Activated T-cell treated with anti-CD3 and anti-CD28 coated beads, Interleukin-2, amount 50 U/mL, for 1 hour (primary cell): ENCODE results near the gene AFF3.
"Not testable (repeated sequence)": the region's sequence is repeated elsewhere in the genome, so short reads cannot be mapped to it uniquely, and the experiment has no call there.

Experiments used
- DNase-seq: peaks from one replicate; pipeline ENCODE4 v3.0.0-alpha.2; 2020

The AFF3 gene

DNA sequence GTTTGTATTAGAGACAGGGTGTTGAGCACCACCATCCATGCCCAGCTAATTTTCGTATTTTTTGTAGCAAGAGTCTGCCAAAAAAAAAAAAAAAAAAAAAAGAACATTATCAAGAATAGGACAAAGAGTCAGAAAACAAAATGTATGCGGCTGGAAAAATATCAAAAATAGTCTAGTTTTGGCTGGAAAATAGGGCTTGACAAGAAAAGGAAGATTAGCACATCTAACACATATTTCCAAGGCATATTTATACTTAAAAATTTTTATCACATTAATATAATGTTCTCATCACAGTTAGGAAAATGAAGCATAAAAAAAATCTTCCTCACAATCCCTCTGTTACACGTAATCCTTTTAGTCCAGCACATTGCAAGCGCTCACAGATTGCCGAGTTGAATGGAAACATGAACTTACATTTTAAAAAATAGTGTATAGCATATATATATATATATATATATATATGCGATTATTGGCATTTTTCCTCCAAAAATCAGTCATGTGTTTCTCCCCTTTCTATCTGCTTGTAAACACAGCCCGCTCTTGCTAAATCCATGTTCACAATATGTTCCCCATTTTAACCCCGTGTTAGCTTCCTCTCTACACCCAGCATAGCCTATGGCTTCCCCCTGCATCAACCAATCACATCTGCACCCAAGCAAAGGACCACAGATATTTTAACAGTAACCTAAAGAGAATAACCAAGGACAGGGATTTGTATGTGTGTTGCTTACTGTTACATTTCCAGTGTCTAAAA, 183.0 kb downstream of the AFF3 start:
- no peak for DNase-seq

DNA sequence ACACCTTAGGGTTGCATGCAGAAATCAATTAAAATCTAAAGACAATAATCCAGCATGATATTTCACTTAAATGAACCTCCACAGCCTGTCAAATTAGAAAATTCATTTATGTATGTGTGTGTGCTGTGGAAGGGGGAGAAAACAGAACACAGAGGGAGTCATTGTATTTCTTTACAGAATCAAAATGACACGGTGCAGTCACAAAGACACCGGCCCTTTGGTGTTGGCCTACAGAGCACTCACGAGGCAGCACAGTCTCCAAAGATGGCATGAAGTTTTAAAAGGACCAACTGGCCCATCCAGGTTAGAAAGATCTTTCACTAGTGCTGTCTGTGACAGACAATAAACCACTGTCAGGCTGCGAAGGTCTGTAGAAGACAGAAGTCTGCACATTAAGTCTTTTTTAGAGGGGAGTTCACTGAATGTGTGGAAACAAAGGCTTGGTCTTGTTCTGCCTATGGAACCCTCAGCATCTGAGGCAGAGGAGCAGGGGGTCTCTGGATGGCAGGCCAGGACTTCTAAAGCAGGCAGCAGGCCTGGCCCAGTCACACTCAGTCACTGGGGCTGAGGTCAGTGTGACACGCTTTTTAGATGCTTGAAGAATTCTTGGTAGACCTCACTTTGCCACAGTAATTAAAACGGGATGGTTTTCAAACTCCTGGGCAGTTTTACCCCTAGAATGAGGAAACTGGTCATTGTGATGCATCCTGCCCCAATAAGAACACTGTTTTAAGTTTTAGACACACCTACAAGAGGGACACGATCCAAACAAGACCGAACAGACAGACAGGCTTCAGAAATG, 184.9 kb downstream of the AFF3 start:
- DNase-seq: no peak

DNA sequence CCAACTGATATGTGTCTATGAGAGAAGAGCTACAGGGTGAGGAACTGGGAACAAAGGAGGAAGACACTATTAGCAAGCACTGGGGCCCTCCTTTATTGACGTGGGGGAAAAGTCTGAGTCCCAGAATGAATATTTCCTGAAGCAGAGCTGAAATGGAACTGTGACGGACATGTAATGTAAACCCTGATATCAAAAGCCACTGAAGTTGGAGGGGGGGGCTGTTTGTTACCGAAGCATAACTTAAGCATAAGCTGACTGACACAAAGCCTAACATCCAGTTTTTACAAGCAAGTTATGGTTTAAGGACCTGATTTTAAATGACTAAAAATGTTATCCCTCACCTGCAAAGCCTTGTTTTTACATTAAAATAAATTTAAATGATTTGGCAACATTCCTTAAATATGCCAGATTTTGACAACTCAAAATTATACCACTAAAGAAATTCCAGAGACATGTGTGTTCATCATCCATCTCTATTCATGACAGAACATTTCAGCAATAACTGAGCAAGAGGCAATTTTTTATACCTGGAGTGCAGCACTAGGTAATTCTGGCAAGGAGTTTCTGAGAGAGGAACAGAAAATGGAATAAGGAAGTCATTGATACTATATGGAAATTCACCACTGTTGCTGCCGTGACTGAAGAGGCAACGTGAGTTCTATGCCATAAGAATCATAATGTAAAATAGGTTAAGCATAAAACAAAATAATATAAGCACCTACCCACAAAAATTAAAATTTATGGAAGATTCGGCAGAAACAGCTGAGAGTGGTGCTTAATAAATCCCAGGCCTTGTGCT, 186.0 kb downstream of the AFF3 start:
- DNase-seq: no peak

DNA sequence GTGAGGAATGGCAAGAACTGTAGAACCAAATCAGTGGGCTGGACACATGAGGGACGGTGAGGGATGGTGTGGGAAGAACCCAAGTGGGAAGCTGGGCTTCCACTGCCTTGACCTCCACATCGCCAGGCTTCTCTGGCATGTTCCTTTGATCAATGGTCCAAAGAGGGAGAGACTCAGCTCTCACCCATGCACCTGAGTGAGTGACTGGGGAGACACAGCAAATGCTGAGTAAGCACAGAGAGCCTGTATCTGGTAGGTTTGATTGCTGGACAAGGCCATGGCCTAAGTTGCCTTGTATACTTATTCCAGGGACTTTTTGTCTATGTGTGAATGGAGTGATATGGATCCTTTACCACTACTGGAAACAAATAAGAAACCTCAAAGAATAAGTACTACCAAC, 188.6 kb downstream of the AFF3 start:
- no peak for DNase-seq

DNA sequence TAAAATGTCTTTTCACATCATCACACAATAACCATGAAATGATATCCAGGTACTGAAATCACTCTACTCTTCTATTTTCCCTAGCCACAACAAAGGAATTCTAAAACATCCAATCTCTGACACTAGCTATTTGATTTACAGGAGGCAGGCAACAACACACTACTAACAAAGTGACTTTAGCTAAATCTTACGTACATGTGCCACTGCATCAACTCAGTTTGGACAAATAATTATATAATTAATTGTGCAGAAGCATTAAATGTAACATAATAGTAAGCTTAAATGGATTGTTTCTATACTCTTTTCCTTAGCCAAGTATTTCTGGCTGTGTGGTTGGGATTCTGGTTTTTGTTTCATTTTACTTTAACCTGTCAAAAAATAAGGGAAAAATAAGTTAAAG, 192.4 kb downstream of the AFF3 start:
- DNase-seq: no peak

DNA sequence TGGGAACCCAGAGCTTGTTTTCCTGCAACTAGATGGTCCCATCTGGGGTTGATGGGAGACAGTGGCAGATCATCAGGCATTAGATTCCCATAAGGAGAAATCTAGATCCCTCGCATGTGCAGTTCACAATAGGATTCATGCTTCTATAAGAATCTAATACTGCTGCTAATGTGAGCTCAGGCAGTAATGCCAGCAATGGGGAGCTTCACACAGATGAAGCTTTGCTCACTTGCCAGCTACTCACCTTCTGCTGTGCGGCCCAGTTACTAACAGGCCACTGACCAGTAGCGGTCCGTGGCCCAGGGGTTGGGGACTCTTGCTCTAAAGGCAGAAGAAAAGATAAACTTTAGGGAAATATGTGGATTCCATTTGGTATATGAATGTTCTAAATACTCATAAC, 192.9 kb downstream of the AFF3 start:
- DNase-seq: no peak

DNA sequence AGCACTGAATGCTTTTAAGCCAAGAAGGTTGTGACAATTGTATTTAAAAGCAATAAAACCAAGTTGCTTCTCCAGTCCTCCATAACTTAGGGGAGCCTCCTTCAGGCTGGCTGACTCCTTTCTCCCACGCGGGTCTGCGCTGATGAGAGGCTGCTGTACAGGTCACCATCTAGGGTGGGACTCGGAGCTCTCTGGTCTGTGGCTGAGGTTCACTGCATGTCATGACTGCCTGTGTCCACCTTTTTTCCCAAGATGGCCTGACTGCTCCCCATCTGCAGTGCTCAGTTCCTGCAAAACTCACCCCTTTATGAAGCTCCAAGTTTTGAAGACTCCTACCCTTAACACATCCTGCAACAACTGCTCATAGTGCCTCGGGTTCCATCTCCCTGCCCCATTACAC, 194.4 kb downstream of the AFF3 start:
- no peak for DNase-seq

DNA sequence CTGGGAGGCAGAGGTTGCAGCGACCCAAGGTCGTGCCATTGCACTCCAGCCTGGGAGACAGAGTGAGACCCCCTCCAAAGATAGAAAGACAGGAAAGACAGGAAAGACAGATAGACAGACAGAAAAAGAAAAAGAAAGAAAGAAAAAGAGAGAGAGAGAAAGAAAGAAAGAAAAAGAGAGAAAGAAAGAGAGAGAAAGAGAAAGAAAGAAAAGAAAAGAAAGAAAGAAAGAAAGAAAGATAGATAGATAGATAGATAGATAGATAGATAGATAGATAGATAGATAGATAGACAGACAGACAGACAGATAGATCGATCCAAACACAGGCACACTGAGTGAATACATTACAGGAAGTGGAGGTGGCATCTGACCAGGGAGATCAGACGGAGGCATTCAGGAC, 195.0 kb downstream of the AFF3 start:
- DNase-seq: not testable (repeated sequence)

DNA sequence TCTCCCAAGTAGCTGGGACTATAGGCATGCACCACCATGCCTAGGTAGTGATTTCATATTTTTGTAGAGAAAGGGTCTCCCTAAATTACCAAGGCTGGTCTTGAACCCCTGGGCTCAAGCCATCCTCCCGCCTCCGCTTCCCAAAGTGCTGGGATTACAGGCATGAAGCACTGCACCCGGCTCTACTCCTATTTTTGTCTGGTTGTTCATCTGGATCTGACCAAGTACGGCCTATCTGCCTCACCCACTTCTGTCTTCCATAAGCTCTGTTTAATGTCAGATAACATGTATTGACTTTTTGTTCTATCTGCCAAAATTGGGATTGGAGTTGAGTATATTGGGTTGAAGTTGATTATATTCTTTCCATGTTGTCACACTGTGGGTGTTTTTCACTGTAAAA, 198.4 kb downstream of the AFF3 start:
- no peak for DNase-seq

DNA sequence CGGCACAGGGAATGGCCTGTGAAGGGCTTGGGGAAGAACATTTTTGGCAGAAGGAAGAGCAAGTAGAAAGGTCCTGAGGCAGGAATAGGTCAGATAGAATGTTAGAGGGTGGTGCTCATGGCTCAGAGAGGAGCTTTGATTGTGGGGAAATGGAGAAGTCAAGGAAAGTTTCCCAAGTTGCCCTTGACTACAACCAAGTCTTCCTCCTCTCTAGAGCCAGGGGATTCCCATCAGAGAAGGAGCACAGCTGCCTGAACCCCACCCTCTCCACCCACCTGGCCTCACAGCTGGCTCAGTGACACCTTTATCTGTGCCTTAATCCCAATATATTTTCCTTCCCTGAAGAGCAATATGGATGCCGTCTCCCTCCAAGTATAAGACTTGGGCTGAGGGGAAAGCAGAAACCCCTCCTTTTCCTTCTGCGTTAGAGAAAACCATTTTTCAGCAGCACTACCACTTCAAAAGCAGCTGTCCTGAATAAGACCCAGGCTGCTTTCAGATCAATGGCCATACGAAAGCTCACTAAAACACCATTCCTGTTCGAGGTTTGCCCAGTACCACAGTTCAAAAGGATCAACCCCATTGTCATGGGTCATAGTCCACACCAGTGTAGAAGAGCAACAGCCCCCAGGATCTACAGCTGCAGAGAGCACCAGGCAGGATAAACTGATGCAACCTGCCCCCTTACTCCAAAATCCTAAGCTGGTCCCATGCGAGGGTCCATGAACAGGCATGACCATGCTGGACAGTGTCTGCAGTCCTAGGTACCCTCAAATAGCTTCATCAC, 199.6 kb downstream of the AFF3 start:
- no peak for DNase-seq

DNA sequence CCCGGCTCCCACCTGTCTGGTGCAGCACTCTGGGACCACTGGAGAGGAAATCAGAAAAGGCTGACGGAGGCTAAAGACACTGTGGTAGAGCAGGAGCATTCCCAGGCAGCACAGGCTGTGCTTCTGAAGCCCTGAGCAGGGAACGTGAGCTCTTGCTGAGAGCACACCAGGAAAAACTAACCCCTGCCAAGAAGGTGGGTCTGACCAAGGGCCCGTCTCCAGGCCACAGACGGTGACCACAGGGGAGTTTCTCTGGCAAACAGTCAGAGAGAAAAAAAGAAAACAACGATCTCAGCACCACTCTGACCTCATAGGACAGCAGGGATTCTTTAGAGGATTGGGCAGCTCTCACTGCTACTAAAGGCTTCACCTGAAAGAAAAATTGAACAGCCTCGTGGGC, 201.4 kb downstream of the AFF3 start:
- no peak for DNase-seq

DNA sequence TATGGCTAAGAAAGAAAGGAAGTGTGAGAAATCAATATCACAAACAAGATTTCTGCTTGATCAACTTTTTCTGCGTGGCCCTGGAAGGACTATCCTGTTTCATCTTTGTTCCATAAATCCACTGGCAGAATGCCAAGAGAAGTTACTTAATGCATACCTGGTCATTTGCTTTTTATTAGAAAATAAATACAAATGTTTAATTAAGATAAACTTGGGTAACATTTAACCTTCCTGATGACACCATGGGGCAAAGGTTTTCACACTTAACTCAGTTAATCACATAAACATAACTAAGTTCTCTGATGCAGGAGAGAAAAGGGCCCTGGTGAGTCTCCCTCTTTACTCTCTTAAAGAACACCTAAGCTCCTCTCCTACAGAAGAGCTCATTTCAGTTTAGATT, 203.3 kb downstream of the AFF3 start:
- no peak for DNase-seq

DNA sequence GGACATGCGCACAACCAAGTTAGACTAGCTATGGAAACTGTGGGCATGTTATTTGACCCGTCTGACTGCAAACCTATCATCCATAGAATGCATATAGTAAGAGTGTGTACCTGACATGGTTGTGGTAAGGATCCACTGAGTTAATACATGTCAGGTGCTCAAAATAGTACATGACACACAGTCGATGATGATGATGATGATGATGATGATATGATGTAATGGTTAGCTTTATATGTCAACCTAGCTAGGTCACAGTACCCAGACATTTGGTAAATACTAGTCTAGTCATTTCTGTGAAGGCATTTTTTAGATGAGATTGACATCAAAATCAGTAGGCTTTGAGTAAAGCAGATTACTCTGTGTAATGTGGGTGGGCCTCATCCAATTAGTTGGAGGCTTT, 204.1 kb downstream of the AFF3 start:
- no peak for DNase-seq

DNA sequence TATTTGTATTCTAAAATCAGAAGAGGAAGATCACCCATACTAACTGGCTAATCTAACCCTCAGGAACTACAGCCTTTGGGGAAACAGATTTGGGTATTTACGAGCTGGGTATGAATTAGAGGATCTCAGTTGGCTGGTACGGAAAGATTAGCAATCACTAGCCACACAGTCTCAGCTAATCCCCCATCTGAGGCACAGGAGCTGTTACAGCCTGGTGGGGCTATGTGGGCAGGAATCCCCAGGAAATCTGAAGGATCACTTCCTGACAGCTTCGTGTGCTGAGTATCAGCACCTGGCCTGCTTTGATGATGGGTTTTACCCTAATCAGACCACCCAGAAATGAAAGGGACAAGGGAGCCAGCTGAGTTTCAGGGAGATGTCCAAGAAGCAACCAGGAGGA, 206.3 kb downstream of the AFF3 start:
- DNase-seq: no peak

DNA sequence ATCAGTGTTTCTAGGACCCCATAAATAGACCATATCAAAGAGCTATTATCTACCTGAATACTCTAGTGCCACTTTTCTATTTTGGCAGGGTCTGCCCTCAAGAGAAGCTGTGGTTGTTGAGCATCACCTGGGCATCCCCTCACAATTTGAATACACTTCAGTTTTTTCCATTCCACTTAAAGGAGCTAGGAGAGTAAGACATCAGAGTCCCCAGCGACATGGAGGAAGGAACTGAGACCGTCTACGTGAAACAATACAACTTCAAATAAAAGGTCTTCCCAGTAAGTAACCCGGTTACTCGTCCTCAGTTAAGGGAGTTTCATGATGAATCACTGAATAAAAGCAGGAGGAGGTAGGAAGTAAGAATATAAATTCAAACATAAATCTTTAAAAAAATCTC, 206.7 kb downstream of the AFF3 start:
- DNase-seq: no peak

DNA sequence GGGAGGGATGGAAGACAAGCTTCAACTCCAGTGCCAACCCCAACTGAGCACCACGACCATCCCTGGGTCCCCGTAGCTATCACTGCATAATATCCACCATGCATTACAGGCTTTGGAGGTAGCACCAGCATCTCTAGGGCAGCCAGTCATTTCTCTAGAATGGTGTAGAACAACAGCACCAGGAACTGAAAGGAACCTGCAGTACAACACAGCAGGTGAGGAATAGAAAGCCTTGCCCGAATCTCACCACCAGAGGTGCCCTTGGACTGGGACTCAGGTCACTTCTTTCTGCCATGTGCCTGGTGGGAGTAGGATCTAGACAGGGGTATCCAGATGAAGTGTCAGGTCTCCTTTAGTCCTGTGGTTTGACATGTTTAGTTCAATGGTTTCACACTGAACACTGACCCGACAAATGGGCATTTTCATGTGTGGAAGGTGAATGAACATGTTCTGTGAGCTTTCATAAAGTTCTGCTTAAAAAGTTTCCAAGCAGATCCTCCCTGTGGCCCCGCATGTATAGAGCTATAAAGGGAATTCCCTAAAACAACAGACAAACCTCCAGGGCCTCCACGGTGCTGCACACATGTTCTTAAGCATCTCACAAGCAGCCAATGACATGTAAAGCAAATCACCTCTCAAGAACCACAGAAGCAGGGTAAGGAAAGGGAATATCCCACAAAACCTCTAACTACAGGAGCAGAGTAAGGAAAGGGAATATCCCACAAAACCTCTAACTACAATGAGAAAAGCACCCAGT, 208.3 kb downstream of the AFF3 start:
- no peak for DNase-seq

DNA sequence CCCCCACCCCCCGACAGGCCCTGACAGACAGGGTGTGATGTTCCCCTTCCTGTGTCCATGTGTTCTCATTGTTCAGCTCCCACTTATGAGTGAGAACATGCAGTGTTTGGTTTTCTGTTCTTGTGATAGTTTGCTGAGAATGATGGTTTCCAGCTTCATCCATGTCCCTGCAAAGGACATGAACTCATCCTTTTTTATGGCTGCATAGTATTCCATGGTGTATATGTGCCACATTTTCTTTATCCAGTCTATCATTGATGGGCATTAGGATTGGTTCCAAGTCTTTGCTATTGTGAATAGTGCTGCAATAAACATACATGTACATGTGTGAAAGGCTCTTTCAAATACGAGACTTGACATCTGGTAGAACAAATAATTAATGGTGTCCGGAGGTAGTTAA, 208.9 kb downstream of the AFF3 start:
- DNase-seq: not testable (repeated sequence)

DNA sequence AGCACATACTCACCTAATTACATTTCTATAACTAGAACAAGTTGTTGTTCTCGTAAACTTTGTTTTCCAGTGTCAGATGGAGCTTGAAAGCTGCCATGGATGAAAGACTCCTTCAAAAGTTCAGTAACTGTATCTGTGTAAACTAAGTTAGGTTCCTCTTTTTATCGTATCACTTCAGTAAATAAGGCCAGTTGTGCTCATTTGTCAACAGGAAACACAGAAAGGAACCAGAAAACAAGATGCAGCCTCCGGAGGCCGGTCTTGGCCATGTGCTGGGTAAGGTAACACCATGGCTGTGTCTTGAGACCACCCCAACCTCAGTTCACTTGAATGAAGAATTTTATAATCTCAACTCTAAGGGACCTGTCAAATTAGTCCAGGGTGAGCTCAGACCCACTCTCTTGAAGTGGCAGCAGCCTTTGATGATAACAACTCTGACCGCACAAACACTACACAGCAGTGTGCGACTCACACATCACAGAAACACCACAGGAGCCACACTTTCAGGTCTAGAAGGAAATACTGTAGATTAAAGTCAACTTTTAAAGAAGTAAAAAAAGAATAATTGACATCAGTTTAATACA, 213.8 kb downstream of the AFF3 start:
- DNase-seq: no peak

DNA sequence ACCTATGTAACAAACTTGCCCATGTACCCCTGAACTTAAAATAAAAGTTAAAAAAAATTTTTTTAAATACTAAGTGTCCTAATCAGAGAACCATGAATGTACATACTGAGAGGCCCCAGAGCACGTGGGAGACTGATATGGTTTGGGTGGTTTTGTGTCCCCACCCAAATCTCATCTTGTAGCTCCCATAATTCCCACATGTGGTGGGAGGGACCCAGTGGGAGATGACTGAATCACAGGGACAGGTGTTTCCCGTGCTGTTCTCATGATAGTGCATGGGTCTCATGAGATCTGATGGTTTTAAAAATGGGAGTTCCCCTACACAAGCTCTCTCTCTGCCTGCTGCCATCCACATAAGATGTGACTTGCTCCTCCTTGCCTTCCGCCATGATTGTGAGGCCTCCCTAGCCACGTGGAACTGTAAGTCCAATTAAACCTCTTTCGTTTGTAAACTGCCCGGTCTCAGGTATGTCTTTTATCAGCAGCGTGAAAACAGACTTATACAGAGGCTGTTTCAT, 214.6 kb downstream of the AFF3 start:
- not testable (repeated sequence) for DNase-seq

DNA sequence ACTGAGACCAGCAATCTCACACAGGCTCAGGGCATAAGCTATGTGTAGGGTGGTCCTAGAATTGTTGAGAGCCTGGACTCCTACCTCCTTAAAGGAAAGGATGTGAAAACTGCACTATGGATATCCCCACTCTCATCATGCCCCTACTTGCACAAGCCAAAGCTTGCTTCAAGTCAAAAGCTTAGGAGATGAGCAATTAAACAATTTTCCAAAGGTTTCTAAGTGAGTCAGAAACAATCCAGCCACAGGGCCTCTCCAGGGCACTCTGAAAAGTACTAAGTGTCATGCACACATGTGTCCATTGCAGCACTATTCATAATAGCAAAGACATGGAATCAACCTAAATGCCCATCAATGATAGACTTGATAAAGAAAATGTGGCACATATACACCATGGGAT, 215.4 kb downstream of the AFF3 start:
- DNase-seq: no peak

DNA sequence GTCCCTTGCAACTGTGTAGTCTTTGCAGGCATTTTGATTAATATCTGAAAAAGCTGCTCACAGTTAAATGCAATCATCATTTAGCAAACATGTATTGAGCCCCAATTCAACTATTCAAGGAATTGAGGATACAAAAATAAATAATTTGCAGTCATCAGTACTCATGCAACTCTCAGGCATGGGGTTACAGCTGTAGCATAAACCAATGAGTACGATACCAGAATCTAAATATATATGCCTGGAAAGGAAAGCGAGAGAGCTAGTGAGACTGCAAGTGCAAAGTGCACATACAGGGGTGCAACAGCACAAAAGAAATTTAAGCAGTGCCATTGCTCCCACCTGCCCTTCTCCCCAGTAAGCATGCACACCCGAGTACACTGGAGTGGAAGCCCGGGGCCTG, 216.4 kb downstream of the AFF3 start:
- no peak for DNase-seq

DNA sequence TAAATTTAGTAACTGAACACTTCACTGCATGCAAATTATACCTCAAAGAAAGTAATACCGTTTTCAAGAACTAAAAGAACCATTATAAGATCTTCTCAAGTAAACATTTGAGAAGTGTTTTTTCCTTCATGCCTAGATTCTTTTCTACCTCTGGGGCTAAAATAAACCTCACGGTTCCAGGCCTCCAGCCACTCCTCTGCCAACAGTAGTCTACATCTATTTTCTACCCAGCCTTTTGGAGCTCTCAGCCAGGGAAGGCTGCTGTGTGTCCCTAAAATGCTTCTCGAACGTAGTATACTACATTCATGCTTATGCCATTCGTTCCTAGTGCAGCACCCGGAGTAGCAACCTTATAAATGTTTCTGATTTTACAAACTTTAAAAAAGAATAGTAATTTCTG, 219.7 kb downstream of the AFF3 start:
- no peak for DNase-seq
